Activated CD8-positive, alpha-beta memory T cell treated with anti-CD3 and anti-CD28 coated beads, Interleukin-2, amount 50 U/mL, for 4 hours (primary cell): Measurements from ENCODE around the gene PGLYRP2.
A peak's percentile ranks its signal among the peaks of the same experiment; 100 is the strongest.
"Not testable (repeated sequence)": the region's sequence is repeated elsewhere in the genome, so short reads cannot be mapped to it uniquely, and the experiment has no call there.

Experiments used
- DNase-seq: peaks from one replicate; pipeline ENCODE4 v3.0.0-alpha.2; 2020

The PGLYRP2 gene

GRCh38 chr19:15487038-15487437, 7.7 kb upstream of the PGLYRP2 start:
- no peak for DNase-seq

- DNase-seq: not testable (repeated sequence)
Measured at GRCh38 chr19:15485768-15486167, 6.5 kb upstream of the PGLYRP2 start.

- not testable (repeated sequence) for DNase-seq
Measured at GRCh38 chr19:15480996-15481395, 1.7 kb upstream of the PGLYRP2 start.

GRCh38 chr19:15476325-15476724, 3.0 kb downstream of the PGLYRP2 start:
- DNase-seq: no peak

GRCh38 chr19:15475611-15476010, 3.7 kb downstream of the PGLYRP2 start:
- DNase-seq: no peak

GRCh38 chr19:15475169-15475568, 4.1 kb downstream of the PGLYRP2 start:
- no peak for DNase-seq

GRCh38 chr19:15473821-15474220, 5.5 kb downstream of the PGLYRP2 start:
- not testable (repeated sequence) for DNase-seq

GRCh38 chr19:15471639-15472101, 7.6 kb downstream of the PGLYRP2 start:
- DNase-seq: no peak

GRCh38 chr19:15469513-15470297, 9.6 kb downstream of the PGLYRP2 start:
- DNase-seq: peak; percentile 46

GRCh38 chr19:15468675-15469512, 10.4 kb downstream of the PGLYRP2 start:
- DNase-seq: no peak

GRCh38 chr19:15467734-15468214, 11.5 kb downstream of the PGLYRP2 start:
- DNase-seq: no peak

GRCh38 chr19:15466851-15467733, 12.2 kb downstream of the PGLYRP2 start:
- DNase-seq: peak; percentile 53

- peak; percentile 69 for DNase-seq
Measured at GRCh38 chr19:15464394-15465385, 14.6 kb downstream of the PGLYRP2 start, which contains the start of gene RASAL3. Gene RASAL3 (minus strand): TSS chr19:15464544. CDS start chr19:15464358, 186 bp downstream.

GRCh38 chr19:15463861-15464371, 15.4 kb downstream of the PGLYRP2 start:
- peak; percentile 70 for DNase-seq

- DNase-seq: no peak
Measured at GRCh38 chr19:15461694-15462093, 17.6 kb downstream of the PGLYRP2 start.

GRCh38 chr19:15457701-15458484, 21.4 kb downstream of the PGLYRP2 start:
- no peak for DNase-seq

- no peak for DNase-seq
Measured at GRCh38 chr19:15456871-15457700, 22.2 kb downstream of the PGLYRP2 start.

- DNase-seq: no peak
Measured at GRCh38 chr19:15456441-15456840, 22.9 kb downstream of the PGLYRP2 start.

- no peak for DNase-seq
Measured at GRCh38 chr19:15455996-15456395, 23.3 kb downstream of the PGLYRP2 start.
